HG03159 (cell line): ENCODE measurements around the gene CACNA1E.

ENCODE experiments used
- ATAC-seq: cut with Tn5 transposase; IDR thresholded peaks from one replicate; pipeline ENCODE4 v1.9.1; 2021; ENCODE audit warnings: mild to moderate bottlenecking, moderate library complexity; ENCODE audit not compliant: unreplicated experiment

Gene CACNA1E

DNA sequence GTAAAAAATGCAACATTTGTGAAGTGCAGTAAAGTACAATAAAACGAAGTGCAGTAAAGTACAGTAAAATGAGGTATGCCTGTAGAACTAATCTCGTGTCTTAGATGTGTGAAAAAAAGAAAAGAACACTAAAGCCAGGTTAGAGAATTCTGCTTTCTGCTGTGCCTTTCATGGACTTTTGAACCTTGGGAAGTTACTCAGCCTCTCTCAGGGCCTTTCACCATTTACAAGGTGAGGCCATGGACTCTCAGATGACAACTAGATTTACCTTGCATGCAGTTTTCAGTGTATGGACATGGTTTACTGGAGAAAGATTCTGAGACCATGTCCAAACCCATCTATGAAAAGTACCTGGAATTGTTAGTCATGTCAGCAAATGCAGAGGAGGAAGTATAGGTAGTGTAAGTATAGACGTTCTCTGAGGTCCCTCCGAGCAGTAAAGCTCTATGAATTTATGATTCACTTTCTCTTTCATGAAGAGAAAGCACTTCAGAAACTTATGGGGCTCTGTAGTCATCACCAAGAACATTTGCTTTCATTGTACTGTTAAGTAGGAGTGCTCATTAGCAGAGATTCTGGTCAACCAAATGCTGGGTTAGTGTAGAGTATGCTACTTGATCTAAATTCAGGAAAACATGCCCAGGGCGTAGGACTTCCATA is 143.1 kb downstream of the CACNA1E start:
- no peak for ATAC-seq

DNA sequence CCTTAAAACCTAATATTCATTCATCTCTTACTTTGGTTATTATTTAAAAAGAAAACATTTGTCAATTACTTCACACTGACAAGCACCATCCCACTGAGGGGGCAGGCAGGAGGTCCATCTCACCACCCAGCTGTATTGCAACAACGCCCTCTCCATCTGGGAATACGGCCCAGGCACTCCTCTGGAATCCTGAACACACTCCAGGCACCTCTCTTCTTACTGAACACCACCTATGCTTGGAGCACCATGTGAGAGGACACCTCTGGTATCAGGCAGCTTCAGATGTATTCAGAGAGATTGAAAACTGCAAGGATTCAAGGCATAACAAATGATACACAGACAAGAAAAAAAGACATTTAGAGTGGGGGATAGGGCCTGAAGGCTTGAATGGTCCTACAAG is 147.1 kb downstream of the CACNA1E start:
- no peak for ATAC-seq

DNA sequence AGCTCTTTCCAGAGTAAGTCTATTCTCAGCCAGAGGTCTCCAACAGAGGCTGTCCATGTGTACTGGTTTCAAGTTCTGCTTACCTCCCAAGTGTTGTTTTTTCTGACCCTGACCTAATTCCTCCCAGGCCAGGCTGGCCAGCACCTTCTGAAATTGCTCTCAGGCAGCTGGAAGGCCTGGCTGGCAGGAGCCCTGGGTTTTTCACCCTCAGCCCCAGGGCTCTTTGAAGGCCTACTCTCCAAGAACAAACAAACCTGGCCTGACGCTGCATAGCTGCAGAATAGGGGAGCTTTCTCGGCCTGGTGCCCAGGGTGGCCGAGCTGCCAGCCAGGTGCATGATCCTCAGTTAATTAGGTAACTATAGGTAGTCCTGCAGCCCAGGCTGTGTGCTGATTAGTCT is 147.5 kb downstream of the CACNA1E start:
- ATAC-seq = no peak

GRCh38 chr1:181632492-181632891 is 149.2 kb downstream of the CACNA1E start:
- ATAC-seq = no peak

DNA sequence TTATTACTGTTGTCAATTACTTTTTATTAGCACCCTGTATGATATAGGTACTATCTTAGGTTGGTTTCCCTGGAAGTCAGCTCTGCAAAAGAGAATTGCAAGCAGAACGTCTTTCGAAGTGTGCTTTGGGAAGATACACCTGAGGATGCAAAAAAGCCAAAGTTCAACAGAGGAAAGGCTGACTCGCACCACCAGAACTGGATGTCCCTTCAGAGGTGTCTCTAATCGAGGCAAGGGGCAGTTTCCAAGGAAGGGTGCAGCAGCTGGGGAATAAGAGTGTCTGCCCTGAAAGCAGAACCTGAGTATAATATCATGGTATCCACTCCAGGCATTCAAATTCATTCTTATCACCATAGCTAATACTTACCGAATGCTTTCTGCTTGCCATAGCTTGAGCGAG is 149.6 kb downstream of the CACNA1E start:
- ATAC-seq = no peak

DNA sequence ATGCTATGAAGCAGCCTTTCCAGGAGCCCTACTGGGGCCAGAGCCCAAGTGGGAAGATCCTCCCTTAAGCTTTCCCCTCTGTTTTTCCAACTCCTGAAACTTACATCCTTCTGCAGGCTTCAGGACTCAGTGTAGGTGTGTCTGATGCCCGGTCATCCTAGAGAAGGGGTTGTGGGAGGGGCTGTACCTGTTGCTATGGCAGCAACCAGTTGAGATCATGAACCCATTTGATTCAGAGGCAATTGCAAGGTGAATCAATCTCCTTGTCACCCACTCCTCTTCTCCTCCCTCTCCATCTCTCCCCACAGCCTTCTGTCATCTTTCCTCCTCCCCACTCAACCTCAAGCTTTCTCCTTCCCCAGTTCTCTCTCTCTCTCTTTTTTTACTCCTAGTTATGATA is 151.8 kb downstream of the CACNA1E start:
- ATAC-seq = no peak

DNA sequence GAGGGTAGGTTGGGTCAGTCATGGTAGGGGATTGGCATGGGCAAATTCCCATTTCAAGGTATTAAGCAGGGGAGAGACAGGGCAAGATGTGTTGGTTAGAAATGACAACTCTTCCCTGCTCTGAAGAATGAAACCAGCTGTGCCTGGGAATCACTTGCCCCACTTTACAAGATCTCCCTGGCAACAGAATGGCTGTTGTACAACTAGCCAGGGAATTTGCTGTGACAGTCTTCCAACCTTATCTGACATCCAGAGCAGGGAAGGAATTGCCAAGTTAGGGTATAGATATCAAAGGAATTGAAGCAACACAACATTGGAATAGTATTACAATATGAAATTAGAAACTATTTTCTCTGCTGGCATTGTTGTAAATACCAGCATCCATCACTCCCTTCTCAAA is 154.7 kb downstream of the CACNA1E start:
- no peak for ATAC-seq

DNA sequence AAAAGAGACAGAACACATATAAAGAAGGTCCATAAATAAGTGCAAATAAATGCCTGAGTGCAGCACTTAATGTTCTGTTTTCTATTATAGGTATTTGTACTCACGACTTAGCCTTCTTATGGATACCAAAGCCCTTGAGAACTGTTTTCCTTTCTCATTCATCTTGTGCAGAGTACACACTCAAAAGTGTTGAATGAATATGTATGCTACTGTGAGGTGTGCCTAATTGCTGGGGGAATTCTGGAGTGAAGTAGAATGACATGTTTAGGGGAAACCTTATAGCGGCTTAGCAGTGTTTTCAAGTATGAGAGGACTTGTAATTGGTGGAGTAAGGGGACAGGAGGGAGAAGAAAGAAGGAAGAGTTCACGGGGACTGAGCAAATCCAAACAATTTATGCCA is 157.6 kb downstream of the CACNA1E start:
- no peak for ATAC-seq

- ATAC-seq = no peak
Observed at GRCh38 chr1:181643631-181644030, 160.3 kb downstream of the CACNA1E start.

DNA sequence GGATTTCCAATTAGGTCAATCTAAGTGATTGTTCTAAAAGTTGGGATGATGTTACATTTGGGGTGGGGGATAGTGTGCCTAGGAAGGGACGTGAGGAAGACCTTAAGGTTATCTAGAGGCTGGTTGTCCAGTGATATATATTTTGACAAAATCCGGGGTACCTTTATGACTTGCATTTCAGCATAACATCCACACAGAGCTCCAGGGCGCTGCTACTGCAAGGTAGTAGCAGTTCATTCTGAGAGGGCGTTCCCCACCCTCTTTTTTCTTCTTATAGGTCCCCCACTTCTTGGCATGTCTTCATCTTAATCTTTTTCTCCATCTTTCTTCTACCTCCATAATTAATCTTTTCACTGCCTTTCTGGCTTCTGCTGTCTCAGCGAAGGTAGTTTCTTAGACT is 161.9 kb downstream of the CACNA1E start:
- ATAC-seq = no peak

DNA sequence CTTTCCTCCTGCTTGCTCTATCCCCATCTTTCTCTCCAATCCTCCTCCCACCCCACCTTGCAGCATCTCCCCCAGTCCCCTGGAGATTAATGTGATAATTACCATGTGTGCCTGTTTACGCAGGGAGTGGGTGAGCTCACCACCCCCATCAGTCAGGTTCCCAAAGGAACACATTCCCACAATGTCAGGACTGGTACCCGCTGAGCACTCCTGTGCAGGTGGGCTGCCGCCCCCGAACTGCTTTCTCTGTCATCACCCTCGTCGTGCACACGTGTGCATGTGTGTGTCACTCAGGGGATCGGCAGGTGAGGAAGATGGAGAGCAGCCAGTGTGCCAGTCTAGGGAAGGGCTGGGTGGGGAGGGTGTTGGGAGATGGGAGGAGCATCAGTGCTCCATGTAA is 163.4 kb downstream of the CACNA1E start:
- no peak for ATAC-seq

GRCh38 chr1:181647314-181648035 is 164.2 kb downstream of the CACNA1E start:
- ATAC-seq = no peak

DNA sequence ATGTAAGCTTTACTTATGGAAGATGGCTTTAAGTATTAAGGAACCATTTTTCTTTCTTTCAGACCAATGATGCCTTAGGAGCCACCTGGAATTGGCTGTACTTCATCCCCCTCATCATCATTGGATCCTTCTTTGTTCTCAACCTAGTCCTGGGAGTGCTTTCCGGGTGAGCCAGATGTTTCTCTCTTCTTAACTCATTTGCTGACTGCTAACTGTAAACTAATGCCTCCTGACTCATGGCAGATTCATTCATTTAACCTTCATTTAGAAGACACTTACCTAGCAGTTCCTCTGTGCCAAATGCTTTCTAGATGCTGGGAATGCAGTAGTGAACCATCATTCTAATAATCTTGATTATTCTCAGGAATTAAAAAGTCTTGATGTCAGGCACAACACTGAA is 168.0 kb downstream of the CACNA1E start:
- no peak for ATAC-seq

GRCh38 chr1:181655756-181656155 is 172.4 kb downstream of the CACNA1E start:
- no peak for ATAC-seq

DNA sequence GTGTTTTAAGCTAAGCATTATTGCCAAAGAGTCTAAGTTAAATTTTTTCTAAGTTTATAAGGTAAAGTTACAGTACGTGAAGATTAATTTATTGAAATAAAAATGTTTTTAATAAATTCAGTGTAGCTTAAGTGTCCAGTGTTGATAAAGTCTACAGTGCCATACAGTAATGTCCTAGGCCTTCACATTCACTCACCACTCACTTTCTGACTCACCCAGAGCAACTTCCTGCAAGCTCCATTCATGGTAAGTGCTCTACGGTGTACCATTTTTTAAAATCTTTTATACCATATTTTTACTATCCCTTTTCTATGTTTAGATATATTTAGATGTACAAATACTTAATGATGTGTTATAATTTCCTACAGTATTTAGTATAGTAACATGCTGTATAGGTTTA is 173.2 kb downstream of the CACNA1E start:
- no peak for ATAC-seq

GRCh38 chr1:181658581-181658980 is 175.3 kb downstream of the CACNA1E start:
- no peak for ATAC-seq

- ATAC-seq = no peak
Observed at GRCh38 chr1:181659321-181659957, 176.1 kb downstream of the CACNA1E start.

DNA sequence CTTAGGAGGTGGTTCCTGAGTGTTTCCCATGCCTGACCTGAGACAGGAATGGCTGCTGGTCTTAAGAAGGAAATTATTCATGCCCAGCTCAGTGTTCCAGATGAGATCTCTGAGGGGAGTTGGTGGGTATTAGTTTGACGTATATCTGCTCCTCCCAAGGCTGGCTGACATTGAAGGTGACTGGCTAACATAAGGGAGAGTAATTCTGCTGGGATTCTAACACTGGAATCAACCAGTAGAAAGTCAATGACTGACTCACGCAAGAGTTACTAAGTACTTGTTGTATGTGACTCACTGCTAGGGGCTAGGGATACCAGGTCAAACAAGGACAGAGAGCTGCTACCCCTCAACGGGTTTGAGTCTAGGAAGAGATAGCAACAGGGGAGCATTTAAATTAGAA is 177.3 kb downstream of the CACNA1E start:
- no peak for ATAC-seq

DNA sequence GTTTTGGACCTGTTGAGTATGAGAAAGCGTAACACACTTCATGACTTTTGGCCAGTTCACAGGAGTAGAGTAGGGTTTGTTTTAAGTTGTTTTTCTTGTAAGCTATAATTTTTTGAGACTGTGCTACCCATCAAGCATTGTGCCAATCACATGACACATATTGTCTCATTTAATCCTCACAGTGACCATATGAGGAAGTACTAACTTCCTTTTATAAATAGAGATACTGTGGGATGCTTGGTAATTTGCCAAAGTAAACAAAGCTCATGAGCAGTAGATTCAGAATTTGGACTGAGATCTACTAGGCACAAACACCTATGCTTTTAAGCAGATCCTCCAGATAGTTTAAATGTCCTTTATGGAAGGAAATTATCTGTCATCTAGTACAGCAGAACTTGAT is 178.3 kb downstream of the CACNA1E start:
- ATAC-seq = no peak

DNA sequence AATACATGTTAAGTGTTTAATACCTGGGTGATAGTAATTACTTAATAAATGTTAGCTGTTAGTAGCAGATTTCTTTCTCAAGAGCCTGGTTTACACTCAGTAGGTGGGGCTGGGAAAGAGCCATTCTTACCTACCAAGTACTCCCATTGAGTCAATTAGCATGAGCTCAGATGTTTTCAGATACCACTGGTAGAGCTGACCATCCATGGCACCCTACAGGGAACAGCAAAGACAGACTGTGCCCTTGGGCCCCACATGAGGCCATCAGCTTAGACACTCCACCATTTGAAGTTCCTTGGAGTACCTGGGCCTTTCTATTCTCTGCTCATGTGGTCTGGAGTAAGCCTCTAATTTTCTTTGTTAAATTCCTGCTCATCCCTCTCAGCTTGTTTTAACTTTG is 179.3 kb downstream of the CACNA1E start:
- ATAC-seq = no peak

- ATAC-seq = no peak
Observed at GRCh38 chr1:181664543-181664942, 181.2 kb downstream of the CACNA1E start.

DNA sequence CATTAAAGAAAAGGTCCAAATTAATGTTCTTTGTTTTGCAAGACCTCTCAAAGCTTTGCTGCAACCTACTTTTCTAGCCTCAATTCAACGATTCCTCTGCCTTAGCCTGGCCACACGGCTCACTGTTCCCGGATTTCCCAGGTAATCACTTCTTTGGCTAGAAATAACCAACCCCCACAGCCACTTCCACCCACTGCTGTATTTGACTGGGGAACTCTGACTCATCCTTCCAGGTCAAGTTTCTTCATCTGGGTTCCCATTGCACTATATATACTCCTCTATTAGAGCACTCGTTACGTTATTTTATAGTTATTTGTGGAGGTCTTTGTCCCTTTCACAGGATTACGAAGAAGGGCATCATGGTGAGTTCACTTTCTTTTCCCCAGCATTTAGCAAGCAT is 185.9 kb downstream of the CACNA1E start:
- no peak for ATAC-seq
